HCT116 (cell line): ENCODE data around the gene TP63.

Experiments
- JUND ChIP-seq: IDR thresholded peaks from 2 replicates; pipeline ENCODE4 v1.6.1; 2012
- TF ChIP-seq, protein P1 (sequence below), 3 experiments: fragments of 200-600 bp in 1 of 3; sonication (generic) in 1 of 3; IDR thresholded peaks in 2 of 3; conservative IDR thresholded peaks in 1 of 3; 2 replicates each; pipeline ENCODE4 v1.5.1; 2012 to 2017; ENCODE audit warnings: low read depth in 2 of 3, low read length in 2 of 3, antibody characterized with exemption in 1 of 3, borderline replicate concordance in 1 of 3, control low read depth in 1 of 3, mild to moderate bottlenecking in 1 of 3, mixed read lengths in 1 of 3, mixed run types in 1 of 3, moderate library complexity in 1 of 3; ENCODE audit not compliant: insufficient read depth in 1 of 3
- TF ChIP-seq, protein P2 (sequence below): IDR thresholded peaks from 2 replicates; pipeline ENCODE4 v1.6.1; 2012; ENCODE audit warnings: low read depth

DNA sequence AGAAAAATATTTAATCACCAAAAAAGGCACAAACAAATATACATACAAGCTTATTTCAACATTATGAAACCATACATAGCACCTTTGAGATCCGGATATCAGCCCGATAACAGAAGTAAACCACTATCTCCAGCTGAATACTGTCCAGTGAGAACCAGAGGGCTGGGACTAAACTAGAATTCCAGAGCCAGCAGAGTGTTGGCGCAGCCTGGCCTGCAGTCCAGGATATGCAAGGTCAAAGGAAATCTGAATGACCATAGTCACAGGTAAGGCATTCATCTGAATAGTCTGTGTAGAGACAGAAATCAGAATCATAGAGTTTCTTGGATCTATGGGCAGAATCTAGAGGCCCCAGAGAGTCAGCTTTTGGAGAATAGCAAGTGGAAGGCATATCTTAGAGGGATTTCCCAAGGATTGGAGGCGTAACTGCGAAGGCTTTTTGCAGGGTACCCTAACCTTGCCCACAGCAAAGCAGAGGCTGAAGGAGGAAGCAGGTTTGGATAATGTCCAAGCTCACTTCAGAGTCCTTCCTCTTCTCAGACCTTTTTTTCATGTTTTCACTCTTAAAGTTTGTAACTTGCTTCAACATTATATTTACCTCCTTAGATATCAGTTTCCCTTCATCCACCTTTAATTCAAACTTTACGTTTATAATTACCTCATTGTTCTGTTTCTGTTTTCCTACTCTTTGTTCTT lies 32.5 kb upstream of the TP63 start:
- TF ChIP-seq, protein P1, sequence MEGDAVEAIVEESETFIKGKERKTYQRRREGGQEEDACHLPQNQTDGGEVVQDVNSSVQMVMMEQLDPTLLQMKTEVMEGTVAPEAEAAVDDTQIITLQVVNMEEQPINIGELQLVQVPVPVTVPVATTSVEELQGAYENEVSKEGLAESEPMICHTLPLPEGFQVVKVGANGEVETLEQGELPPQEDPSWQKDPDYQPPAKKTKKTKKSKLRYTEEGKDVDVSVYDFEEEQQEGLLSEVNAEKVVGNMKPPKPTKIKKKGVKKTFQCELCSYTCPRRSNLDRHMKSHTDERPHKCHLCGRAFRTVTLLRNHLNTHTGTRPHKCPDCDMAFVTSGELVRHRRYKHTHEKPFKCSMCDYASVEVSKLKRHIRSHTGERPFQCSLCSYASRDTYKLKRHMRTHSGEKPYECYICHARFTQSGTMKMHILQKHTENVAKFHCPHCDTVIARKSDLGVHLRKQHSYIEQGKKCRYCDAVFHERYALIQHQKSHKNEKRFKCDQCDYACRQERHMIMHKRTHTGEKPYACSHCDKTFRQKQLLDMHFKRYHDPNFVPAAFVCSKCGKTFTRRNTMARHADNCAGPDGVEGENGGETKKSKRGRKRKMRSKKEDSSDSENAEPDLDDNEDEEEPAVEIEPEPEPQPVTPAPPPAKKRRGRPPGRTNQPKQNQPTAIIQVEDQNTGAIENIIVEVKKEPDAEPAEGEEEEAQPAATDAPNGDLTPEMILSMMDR (IDR thresholded peaks at IDR 0.05 in 2 of 3, conservative IDR thresholded peaks at IDR 0.05 in 1 of 3; ENCODE audit: borderline replicate concordance in 1 of 3, insufficient read depth in 1 of 3, low read depth in 2 of 3, low read length in 2 of 3) = no peak
- TF ChIP-seq JUND = no peak
- TF ChIP-seq, protein P2, sequence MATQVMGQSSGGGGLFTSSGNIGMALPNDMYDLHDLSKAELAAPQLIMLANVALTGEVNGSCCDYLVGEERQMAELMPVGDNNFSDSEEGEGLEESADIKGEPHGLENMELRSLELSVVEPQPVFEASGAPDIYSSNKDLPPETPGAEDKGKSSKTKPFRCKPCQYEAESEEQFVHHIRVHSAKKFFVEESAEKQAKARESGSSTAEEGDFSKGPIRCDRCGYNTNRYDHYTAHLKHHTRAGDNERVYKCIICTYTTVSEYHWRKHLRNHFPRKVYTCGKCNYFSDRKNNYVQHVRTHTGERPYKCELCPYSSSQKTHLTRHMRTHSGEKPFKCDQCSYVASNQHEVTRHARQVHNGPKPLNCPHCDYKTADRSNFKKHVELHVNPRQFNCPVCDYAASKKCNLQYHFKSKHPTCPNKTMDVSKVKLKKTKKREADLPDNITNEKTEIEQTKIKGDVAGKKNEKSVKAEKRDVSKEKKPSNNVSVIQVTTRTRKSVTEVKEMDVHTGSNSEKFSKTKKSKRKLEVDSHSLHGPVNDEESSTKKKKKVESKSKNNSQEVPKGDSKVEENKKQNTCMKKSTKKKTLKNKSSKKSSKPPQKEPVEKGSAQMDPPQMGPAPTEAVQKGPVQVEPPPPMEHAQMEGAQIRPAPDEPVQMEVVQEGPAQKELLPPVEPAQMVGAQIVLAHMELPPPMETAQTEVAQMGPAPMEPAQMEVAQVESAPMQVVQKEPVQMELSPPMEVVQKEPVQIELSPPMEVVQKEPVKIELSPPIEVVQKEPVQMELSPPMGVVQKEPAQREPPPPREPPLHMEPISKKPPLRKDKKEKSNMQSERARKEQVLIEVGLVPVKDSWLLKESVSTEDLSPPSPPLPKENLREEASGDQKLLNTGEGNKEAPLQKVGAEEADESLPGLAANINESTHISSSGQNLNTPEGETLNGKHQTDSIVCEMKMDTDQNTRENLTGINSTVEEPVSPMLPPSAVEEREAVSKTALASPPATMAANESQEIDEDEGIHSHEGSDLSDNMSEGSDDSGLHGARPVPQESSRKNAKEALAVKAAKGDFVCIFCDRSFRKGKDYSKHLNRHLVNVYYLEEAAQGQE = no peak
